B cell (primary cell): Measurements from ENCODE around the gene PLEKHM1. TPM values are rescaled to one million over a fixed set of nuclear protein-coding genes. Genes with fewer than 3 reads are reported as not detected.

ENCODE experiments used
- polyA plus RNA-seq: library from polyadenylated mRNA; depleted of rRNA; stranded (reverse); fragments of >200 nt; gene quantifications from 2 replicates; pipeline ENCODE4 v1.2.3, GENCODE V29; 2012
- small RNA-seq: library from RNA; depleted of rRNA; stranded (forward); fragments of <200 nt; gene quantifications from one replicate; pipeline ENCODE3, GENCODE V24; 2012; ENCODE audit warnings: low replicate concordance, low read depth; ENCODE audit not compliant: insufficient read length
- total RNA-seq, 2 donors: library from RNA; stranded (reverse); fragments of 120-200 nt in 1 of 2; gene quantifications; 1 replicate in 1 of 2; 2 replicates in 1 of 2; pipeline versions ENCODE4 v1.2.3 to v1.2.4, GENCODE V29; 2013 to 2022

Gene PLEKHM1
- total and polyA plus RNA-seq, 2 donors (not counting 1 experiment from before 2014, with no cell fraction given): 26.2 to 73.9 TPM

Small RNA genes within 50 kb of the gene (small RNA-seq; reads per million reads assigned to genes)
- gene RF00017: not detected

Other genes with a start within 250 kb of the PLEKHM1 start
- 0.27 and 0.52 TPM in 2 replicates for gene SPATA32, start 228.6 kb downstream of the PLEKHM1 start, total RNA-seq
- 0.12 and 0.26 TPM in 2 replicates for gene SPATA32, start 228.6 kb downstream of the PLEKHM1 start, polyA plus RNA-seq
- 82.5 and 84.1 TPM in 2 replicates for gene MAP3K14, start 173.7 kb downstream of the PLEKHM1 start, total RNA-seq
- 58.6 and 66.1 TPM in 2 replicates for gene MAP3K14, start 173.7 kb downstream of the PLEKHM1 start, polyA plus RNA-seq
- gene ARHGAP27, start 57.9 kb downstream of the PLEKHM1 start, total RNA-seq: 159 and 162 TPM in 2 replicates
- 192 and 227 TPM in 2 replicates for gene ARHGAP27, start 57.9 kb downstream of the PLEKHM1 start, polyA plus RNA-seq